Adrenal gland (tissue), 12 donors: ENCODE results near the gene PDCD10. TPM values are rescaled to one million over a fixed set of nuclear protein-coding genes. Genes with fewer than 3 reads are reported as not detected.

ENCODE experiments used
- DNase-seq, 7 donors: peaks; one replicate each; pipeline ENCODE4 v3.0.0-alpha.2; 2019 to 2020
- H3K27ac ChIP-seq, 5 donors: fragments of 200-600 bp; sonication (generic) in 4 of 5; 1 replicate in 3 of 5; 2 replicates in 2 of 5; pipeline versions ENCODE4 v1.5.1 to v1.8.0; 2016 to 2020; ENCODE audit warnings: mild to moderate bottlenecking in 1 of 5
- H3K27me3 ChIP-seq: fragments of 200-600 bp; 2 replicates; pipeline ENCODE4 v1.8.0; 2021
- H3K36me3 ChIP-seq, 2 donors: fragments of 200-600 bp; replicated peaks in 1 of 2; 1 replicate in 1 of 2; 2 replicates in 1 of 2; pipeline versions ENCODE4 v1.5.1 to v1.8.0; 2018 to 2022
- H3K4me1 ChIP-seq, 2 donors: fragments of 200-600 bp; replicated peaks in 1 of 2; 1 replicate in 1 of 2; 2 replicates in 1 of 2; pipeline versions ENCODE4 v1.5.1 to v1.8.0; 2018 to 2021
- H3K4me3 ChIP-seq, 4 donors: fragments of 200-600 bp; sonication (generic) in 3 of 4; one replicate each; pipeline ENCODE4 v1.5.1; 2016 to 2018
- H3K9me3 ChIP-seq, 3 donors: fragments of 200-600 bp; sonication (generic) in 1 of 3; replicated peaks in 1 of 3; 1 replicate in 2 of 3; 2 replicates in 1 of 3; pipeline versions ENCODE4 v1.5.1 to v1.8.0; 2016 to 2021
- CTCF ChIP-seq, 6 experiments: fragments of 450-650 bp in 4 of 6; fragments of 200-600 bp in 2 of 6; sonication (generic) in 1 of 6; IDR thresholded peaks; 1 replicate in 5 of 6; 2 replicates in 1 of 6; pipeline versions ENCODE4 v1.5.1 to v1.8.0; 2016 to 2021; ENCODE audit warnings: antibody characterized with exemption in 6 of 6, mild to moderate bottlenecking in 2 of 6, moderate library complexity in 1 of 6
- POLR2A ChIP-seq, 2 donors: fragments of 450-650 bp; IDR thresholded peaks; one replicate each; pipeline ENCODE4 v1.6.1; 2017; ENCODE audit warnings: antibody characterized with exemption in 2 of 2, mild to moderate bottlenecking in 2 of 2, moderate library complexity in 1 of 2
- WGBS, 4 donors: extraction: QIAGEN DNeasy Blood & Tissue Kit in 2 of 4; methylation state at CpG; one replicate each; pipeline versions ENCODE4 v1.1.5 to v1.1.7; 2013 to 2017; 5-methylcytosine and 5-hydroxymethylcytosine counted together
- intact Hi-C, 2 donors: fragments of 100-400 bp; cut with DNase I; formaldehyde crosslinking; loops; one replicate each; pipeline versions ENCODE4 v1.14.1 to v1.15.0; 2022 to 2023
- polyA plus RNA-seq, 3 donors: library from polyadenylated mRNA; stranded (reverse); fragments of 200-250 nt in 2 of 3; fragments of 350-450 nt in 1 of 3; fragmentation: Illumina TruSeq in 1 of 3; extraction: RNeasy Lipid Tissue Mini Kit (QIAGEN cat#74804) in 1 of 3; gene quantifications; one replicate each; pipeline ENCODE4 v1.2.3, GENCODE V29; 2013 to 2014
- total RNA-seq, 9 donors: library from RNA; depleted of rRNA in 4 of 9; stranded (reverse); fragments of >200 nt in 4 of 9; fragments of 120-200 nt in 1 of 9; fragmentation: NEBNext Ultra II Directional in 1 of 9; extraction: Animal tissue kit (Norgen Biotek cat#: 25700) in 1 of 9; gene quantifications; one replicate each; pipeline versions ENCODE4 v1.1.0 to v1.2.4, GENCODE V29; 2013 to 2023
- donor health status: healthy with polysubstance abuse.
- donor health status: Bipolar disorder and iron deficiency.
- donor health status: DM: yes; HTN: yes; CAD: no.
- donor health status: DM: no; HTN: no; CAD: no.
- donor health status: DM: no; HTN: no; CAD: no.
- donor health status: DM: yes; HTN: yes; CAD: no.

Gene PDCD10
- total and polyA plus RNA-seq, 12 donors, result 11.6 to 146 (median 41.6) TPM

GRCh38 chr3:167694121-167694520 lies 40.6 kb downstream of the PDCD10 start:
- Histone ChIP-seq H3K4me1 (no peaks in the 10 kb centered on the region), H3K27me3 (no peaks in the 10 kb centered on the region), H3K4me3 (no peak overlapping the region), H3K36me3 (no peaks in the 10 kb centered on the region), H3K9me3 (no peaks in the 10 kb centered on the region), H3K27ac (no peak overlapping the region)
- DNase-seq, result no peak
- intact Hi-C loops, result no loop called here
- no peak for TF ChIP-seq POLR2A (IDR thresholded peaks at IDR 0.05)
- no peak for TF ChIP-seq CTCF (IDR thresholded peaks at IDR 0.05)
- 63 to 79% (median 70%) methylated on average over 2 of the region's 2 CpGs for WGBS, 4 donors

GRCh38 chr3:167691366-167691765 lies 43.3 kb downstream of the PDCD10 start:
- intact Hi-C loops, result no loop called here
- H3K36me3 ChIP-seq, result no peaks in the 10 kb centered on the region

GRCh38 chr3:167684388-167684993 lies 50.2 kb downstream of the PDCD10 start:
- peak; percentile 13 to 70 (median 60) for DNase-seq
- Histone ChIP-seq H3K36me3 (peaks cover 0 to 6% of the 10 kb centered on the region in 2 donors), H3K9me3 (no peaks in the 10 kb centered on the region), H3K4me1 (no peaks in the 10 kb centered on the region), H3K4me3 (no peak overlapping the region), H3K27me3 (no peaks in the 10 kb centered on the region), H3K27ac (no peak overlapping the region)
- TF ChIP-seq POLR2A (IDR thresholded peaks at IDR 0.05), result no peak
- TF ChIP-seq CTCF (IDR thresholded peaks at IDR 0.05), result peak; percentile 49 to 84 (median 67)
- intact Hi-C loops, result loop anchor here in 1 of 2 donors (10.0 kb wide), 1 partner anchor 300 kb away; the partner anchor contains the start of gene ZBBX

More at GRCh38 chr3:167691366-167691765, 43.3 kb downstream of the PDCD10 start:
- no peaks in the 10 kb centered on the region for H3K9me3 ChIP-seq
- DNase-seq, result no peak
- no peaks in the 10 kb centered on the region for H3K4me1 ChIP-seq
- 58 to 86% (median 80%) methylated on average over 3 of the region's 3 CpGs for WGBS, 4 donors
- no peak overlapping the region for H3K4me3 ChIP-seq
- no peaks in the 10 kb centered on the region for H3K27me3 ChIP-seq
- no peak for TF ChIP-seq POLR2A (IDR thresholded peaks at IDR 0.05)
- TF ChIP-seq CTCF (IDR thresholded peaks at IDR 0.05), result no peak
- H3K27ac ChIP-seq, result no peak overlapping the region

- no peaks in the 10 kb centered on the region for H3K4me1 ChIP-seq
- WGBS, 4 donors, result 94 to 96% (median 95%) methylated on average over 4 of the region's 4 CpGs
- intact Hi-C loops, result no loop called here
These were observed 55.2 kb downstream of the PDCD10 start for GRCh38 chr3:167679526-167679925.

More at GRCh38 chr3:167679526-167679925, 55.2 kb downstream of the PDCD10 start:
- Histone ChIP-seq H3K36me3 (peaks cover 0 to 6% of the 10 kb centered on the region in 2 donors), H3K4me3 (no peak overlapping the region), H3K27me3 (no peaks in the 10 kb centered on the region), H3K9me3 (no peaks in the 10 kb centered on the region), H3K27ac (no peak overlapping the region)
- TF ChIP-seq CTCF (IDR thresholded peaks at IDR 0.05) (no peak), POLR2A (IDR thresholded peaks at IDR 0.05) (no peak)
- no peak for DNase-seq
